ENCODE data around the gene C1QTNF12.

Gene C1QTNF12

DNA sequence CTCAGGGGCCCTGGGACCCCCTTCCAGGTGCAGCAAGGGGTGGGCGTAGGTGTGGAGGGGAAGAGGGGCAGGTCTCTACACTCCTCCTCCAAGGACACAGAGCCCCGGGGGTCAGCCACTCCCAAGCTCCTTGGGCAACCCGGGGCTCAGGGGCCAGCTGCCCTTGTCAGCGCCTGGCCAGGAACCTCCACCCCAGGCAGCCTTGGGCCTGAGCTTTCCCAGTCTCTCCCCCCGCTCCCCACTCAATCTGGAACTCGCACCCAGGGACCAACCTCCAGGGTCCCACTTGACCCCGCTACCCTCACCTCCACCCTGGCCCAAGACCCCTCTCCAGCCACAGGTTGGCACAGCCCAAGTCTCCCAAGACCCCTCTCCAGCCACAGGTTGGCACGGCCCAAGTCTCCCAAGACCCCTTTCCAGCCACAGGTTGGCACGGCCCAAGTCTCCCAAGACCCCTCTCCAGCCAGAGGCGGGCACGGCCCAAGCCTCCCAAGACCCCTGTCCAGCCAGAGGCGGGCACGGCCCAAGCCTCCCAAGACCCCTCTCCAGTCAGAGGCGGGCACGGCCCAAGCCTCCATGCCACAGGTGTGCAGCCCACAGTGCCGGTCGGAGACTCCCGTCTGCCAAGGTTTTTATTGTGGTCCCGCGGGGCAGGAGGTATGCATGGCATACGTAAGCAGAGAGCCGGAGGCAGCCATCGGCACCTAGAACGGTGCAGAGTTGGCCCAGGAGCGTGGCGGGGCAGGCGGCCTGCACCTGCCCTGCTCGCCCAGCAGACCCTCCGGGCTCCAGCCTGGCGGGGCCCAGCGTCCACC is 35.6 kb downstream of the C1QTNF12 start:
- no peak for TF ChIP-seq ZNF274 (IDR thresholded peaks at IDR 0.05; ENCODE audit: low read depth, low read length)
- TF ChIP-seq SUZ12 (IDR thresholded peaks at IDR 0.05; ENCODE audit: extremely low read depth, insufficient read depth, insufficient read length), result no peak
- no peak for TF ChIP-seq YY1 (IDR thresholded peaks at IDR 0.05; ENCODE audit: insufficient read depth, insufficient read length)
- no peak for DNase-seq (ENCODE audit: low read depth, low spot score)
- Histone ChIP-seq H3K9me3 (ENCODE audit: insufficient read depth, low read length) (no peaks in the 10 kb centered on the region), H3K27me3 (ENCODE audit: insufficient read depth, insufficient read length) (no peaks in the 10 kb centered on the region), H3K36me3 (ENCODE audit: insufficient read depth, insufficient read length, low read length) (peaks cover 3% of the 10 kb centered on the region), H3K9ac (ENCODE audit: insufficient read length, low read depth) (no peak overlapping the region), H3K4me3 (ENCODE audit: insufficient read length, low read depth) (no peak overlapping the region), H3K4me1 (ENCODE audit: insufficient read depth, insufficient read length) (peaks cover 16% of the 10 kb centered on the region)

DNA sequence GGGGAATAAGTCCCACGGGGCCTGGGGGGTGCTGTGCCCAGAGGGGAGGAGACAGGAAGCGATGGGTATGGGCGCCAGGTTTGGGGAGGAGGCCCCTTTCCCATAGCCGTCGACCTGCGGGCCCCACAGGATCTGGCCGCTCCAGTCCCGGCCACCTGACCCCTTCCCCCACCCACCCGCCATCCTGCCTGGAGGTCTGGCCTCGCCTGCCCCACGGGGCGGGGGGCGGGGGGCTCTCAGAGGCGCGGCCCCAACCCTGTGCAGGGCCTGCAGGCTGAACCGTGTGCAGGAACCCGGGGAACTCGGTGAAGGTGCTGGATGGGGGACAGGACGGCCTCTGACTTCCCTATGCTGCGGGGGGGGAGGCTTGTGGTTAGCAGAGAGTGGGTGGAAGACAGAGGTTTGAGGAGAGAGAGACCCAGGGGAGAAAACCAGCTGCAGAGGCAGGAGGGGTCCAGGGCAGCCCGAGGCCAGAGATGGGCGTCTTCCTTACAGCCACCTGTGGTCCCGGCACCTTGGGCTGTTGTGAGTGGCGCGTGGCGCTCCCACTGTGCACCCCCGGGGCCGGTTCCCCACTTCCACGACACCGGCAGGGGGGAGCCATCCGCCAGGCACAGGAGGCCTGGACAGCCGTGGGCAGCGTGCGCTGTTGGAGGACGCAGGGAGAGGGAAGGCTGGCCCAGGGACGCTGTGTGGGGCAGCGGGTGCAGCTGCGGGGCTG is 37.6 kb downstream of the C1QTNF12 start:
- Histone ChIP-seq H3K36me3 (ENCODE audit: insufficient read depth, insufficient read length, low read length) (no peaks in the 10 kb centered on the region), H3K9ac (ENCODE audit: insufficient read length, low read depth) (peak overlapping the region; percentile 42), H3K4me1 (ENCODE audit: insufficient read depth, insufficient read length) (peaks cover 18% of the 10 kb centered on the region), H3K9me3 (ENCODE audit: insufficient read depth, low read length) (no peaks in the 10 kb centered on the region), H3K4me3 (ENCODE audit: insufficient read length, low read depth) (no peak overlapping the region), H3K27me3 (ENCODE audit: insufficient read depth, insufficient read length) (no peaks in the 10 kb centered on the region)
- TF ChIP-seq YY1 (IDR thresholded peaks at IDR 0.05; ENCODE audit: insufficient read depth, insufficient read length) (no peak), ZNF274 (IDR thresholded peaks at IDR 0.05; ENCODE audit: low read depth, low read length) (no peak), SUZ12 (IDR thresholded peaks at IDR 0.05; ENCODE audit: extremely low read depth, insufficient read depth, insufficient read length) (no peak)
- DNase-seq (ENCODE audit: low read depth, low spot score), result no peak

DNA sequence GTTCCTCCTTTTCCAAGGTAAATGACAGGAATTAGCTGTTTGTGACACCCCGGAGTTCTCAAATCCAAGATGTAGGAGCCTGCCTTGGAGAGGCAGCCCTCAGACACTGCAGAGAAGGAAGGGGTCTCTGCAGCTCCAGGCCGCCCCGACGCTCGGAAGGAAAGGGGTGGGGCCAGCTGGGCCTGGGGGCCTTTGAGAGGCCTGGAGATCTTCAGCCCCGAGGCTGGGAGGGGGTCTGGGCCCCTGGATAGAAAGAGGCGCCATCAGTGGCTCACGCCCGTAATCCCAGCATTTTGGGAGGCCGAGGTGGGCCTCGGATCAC is 39.0 kb downstream of the C1QTNF12 start:
- H3K9me3 ChIP-seq (ENCODE audit: insufficient read depth, low read length), result no peaks in the 10 kb centered on the region
- peaks cover 18% of the 10 kb centered on the region for H3K4me1 ChIP-seq (ENCODE audit: insufficient read depth, insufficient read length)
- no peaks in the 10 kb centered on the region for H3K36me3 ChIP-seq (ENCODE audit: insufficient read depth, insufficient read length, low read length)
- no peaks in the 10 kb centered on the region for H3K27me3 ChIP-seq (ENCODE audit: insufficient read depth, insufficient read length)
- H3K4me3 ChIP-seq (ENCODE audit: insufficient read length, low read depth), result no peak overlapping the region
- H3K9ac ChIP-seq (ENCODE audit: insufficient read length, low read depth), result no peak overlapping the region
- TF ChIP-seq ZNF274 (IDR thresholded peaks at IDR 0.05; ENCODE audit: low read depth, low read length) (no peak), YY1 (IDR thresholded peaks at IDR 0.05; ENCODE audit: insufficient read depth, insufficient read length) (no peak)
- DNase-seq (ENCODE audit: low read depth, low spot score), result no peak

DNA sequence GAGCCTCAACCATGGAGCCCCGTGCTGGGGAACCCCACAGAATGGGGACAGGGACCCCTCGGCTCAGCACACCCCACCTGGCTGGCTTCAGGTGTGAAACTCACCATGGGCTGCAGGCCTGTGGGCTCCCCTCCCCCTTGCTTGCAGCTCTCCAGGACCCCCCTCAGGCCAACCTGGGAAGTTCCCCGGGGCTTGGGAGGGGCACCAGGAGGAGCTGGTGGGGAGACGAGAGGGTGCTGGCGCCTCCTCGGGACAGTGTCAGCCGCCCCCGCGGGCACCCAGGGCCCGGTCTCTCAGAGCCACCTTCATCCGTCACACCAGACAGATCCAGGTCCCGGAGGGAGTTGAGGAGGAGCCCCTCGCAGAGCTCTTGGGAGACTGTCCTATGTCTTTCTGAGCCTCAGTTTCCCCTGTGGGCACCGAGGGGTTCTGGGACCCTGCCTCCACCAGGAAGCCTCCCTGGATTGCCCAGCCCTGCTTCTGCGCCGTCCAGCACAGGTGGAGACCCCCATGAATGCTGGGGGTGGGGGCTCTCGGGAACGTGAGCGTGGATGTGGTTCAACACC is 39.5 kb downstream of the C1QTNF12 start:
- Histone ChIP-seq H3K36me3 (ENCODE audit: insufficient read depth, insufficient read length, low read length) (no peaks in the 10 kb centered on the region), H3K9ac (ENCODE audit: insufficient read length, low read depth) (no peak overlapping the region), H3K27me3 (ENCODE audit: insufficient read depth, insufficient read length) (no peaks in the 10 kb centered on the region), H3K4me1 (ENCODE audit: insufficient read depth, insufficient read length) (peaks cover 18% of the 10 kb centered on the region), H3K4me3 (ENCODE audit: insufficient read length, low read depth) (no peak overlapping the region), H3K9me3 (ENCODE audit: insufficient read depth, low read length) (no peaks in the 10 kb centered on the region)
- TF ChIP-seq YY1 (IDR thresholded peaks at IDR 0.05; ENCODE audit: insufficient read depth, insufficient read length) (no peak), SUZ12 (IDR thresholded peaks at IDR 0.05; ENCODE audit: extremely low read depth, insufficient read depth, insufficient read length) (no peak), ZNF274 (IDR thresholded peaks at IDR 0.05; ENCODE audit: low read depth, low read length) (no peak)
- DNase-seq (ENCODE audit: low read depth, low spot score), result no peak

DNA sequence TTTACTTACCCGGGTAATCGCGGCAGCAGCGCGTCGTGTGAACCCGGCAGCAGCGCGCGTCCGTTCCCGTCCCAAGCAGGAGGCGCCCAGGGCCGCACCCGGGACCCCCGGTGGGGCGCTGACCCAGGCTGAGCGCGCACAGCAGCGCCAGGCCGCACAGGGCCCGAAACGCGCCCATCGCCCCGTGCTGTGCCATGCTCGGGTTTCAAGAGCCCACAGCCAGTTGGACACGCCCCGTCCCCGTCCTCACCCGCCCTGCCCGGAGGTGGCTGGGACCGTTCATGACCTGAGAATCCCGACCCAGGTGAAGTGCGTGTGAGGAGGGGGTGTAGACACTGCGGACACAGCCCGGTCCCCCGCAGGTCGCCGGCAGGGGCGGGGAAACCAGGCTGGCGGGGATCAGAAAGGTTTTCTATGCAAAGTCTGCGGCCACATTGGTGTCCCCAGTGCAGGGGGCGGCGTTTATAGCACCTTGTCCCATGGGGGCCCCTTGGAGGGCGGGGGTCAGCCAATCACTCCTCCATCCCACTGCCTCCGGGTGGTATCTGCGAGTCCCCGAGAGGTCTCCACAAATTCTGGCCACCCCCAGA is 40.1 kb downstream of the C1QTNF12 start, which contains the start of gene TNFRSF18:
TSS of gene TNFRSF18 (minus strand) at position 217 of the 590 bp plus-strand sequence. CDS start at position 196, 21 bp downstream.
- Histone ChIP-seq H3K4me1 (ENCODE audit: insufficient read depth, insufficient read length) (peaks cover 18% of the 10 kb centered on the region), H3K9ac (ENCODE audit: insufficient read length, low read depth) (peak within 1 kb of the TSS; percentile 50), H3K4me3 (ENCODE audit: insufficient read length, low read depth) (no peak within 1 kb of the TSS), H3K9me3 (ENCODE audit: insufficient read depth, low read length) (no peaks in the 10 kb centered on the region), H3K36me3 (ENCODE audit: insufficient read depth, insufficient read length, low read length) (no peaks in the 10 kb centered on the region), H3K27me3 (ENCODE audit: insufficient read depth, insufficient read length) (no peaks in the 10 kb centered on the region)
- no peak for DNase-seq (ENCODE audit: low read depth, low spot score)
- TF ChIP-seq SUZ12 (IDR thresholded peaks at IDR 0.05; ENCODE audit: extremely low read depth, insufficient read depth, insufficient read length), result no peak
- no peak for TF ChIP-seq ZNF274 (IDR thresholded peaks at IDR 0.05; ENCODE audit: low read depth, low read length)
- no peak for TF ChIP-seq YY1 (IDR thresholded peaks at IDR 0.05; ENCODE audit: insufficient read depth, insufficient read length)

DNA sequence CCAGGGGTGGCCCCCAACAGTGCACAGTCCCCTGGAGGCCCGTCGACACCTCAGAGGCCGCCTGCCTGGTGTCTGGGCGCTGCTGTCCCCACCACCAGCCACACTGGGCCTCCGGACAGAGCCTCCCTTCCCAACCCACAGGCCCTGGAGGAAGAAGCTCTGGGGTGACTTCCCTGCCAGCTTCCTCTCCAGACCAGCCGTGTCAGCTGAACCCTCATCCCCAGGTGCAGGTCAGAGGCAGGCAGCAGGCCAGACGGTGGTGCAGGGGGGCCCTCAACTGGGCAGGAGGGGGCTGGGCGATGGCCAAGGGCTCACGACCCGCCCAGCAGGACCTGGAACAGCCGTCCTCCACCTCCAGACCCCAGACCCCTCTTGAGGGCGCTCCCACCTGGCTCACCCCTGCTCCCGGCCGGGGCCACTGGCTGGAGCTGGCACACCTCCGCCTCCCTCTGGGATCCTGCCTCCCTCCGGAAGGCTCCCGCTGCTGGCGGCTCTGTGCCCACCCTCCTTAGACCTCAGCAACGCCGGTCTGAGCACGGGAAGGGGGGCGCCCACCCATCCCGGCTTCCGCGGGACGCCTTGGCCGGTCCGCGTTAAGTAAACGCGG is 40.6 kb downstream of the C1QTNF12 start:
- Histone ChIP-seq H3K9me3 (ENCODE audit: insufficient read depth, low read length) (no peaks in the 10 kb centered on the region), H3K36me3 (ENCODE audit: insufficient read depth, insufficient read length, low read length) (no peaks in the 10 kb centered on the region), H3K27me3 (ENCODE audit: insufficient read depth, insufficient read length) (no peaks in the 10 kb centered on the region), H3K9ac (ENCODE audit: insufficient read length, low read depth) (peak overlapping the region; percentile 50), H3K4me3 (ENCODE audit: insufficient read length, low read depth) (no peak overlapping the region), H3K4me1 (ENCODE audit: insufficient read depth, insufficient read length) (peaks cover 18% of the 10 kb centered on the region)
- TF ChIP-seq YY1 (IDR thresholded peaks at IDR 0.05; ENCODE audit: insufficient read depth, insufficient read length), result no peak
- no peak for TF ChIP-seq SUZ12 (IDR thresholded peaks at IDR 0.05; ENCODE audit: extremely low read depth, insufficient read depth, insufficient read length)
- no peak for TF ChIP-seq ZNF274 (IDR thresholded peaks at IDR 0.05; ENCODE audit: low read depth, low read length)
- DNase-seq (ENCODE audit: low read depth, low spot score), result no peak
